ENCODE data around the gene VWF. TPM values are rescaled to one million over a fixed set of nuclear protein-coding genes. Genes with fewer than 3 reads are reported as not detected.

The VWF gene
- total and polyA plus RNA-seq, 2 donors (not counting 3 experiments of a cell fraction or from before 2014, with no cell fraction given): 1,041 to 2,328 TPM

- intact Hi-C loops (cut with micrococcal nuclease): no loop called here
- no peak overlapping the region for H3K9ac ChIP-seq (replicated peaks; ENCODE audit: extremely low read depth, insufficient read depth, low read length)
- TF ChIP-seq POLR2AphosphoS5 (IDR thresholded peaks at IDR 0.05; ENCODE audit: insufficient read depth, low read depth, low read length) (no peak), MYC (IDR thresholded peaks at IDR 0.05; ENCODE audit: low read depth, low read length) (no peak), POLR2A (IDR thresholded peaks at IDR 0.05; ENCODE audit: low read depth, low read length) (no peak), JUN (IDR thresholded peaks at IDR 0.05; ENCODE audit: borderline replicate concordance, insufficient read depth, insufficient read length, low read depth) (no peak), GATA2 (IDR thresholded peaks at IDR 0.05; ENCODE audit: insufficient read depth, insufficient read length, low read depth, low read length) (no peak), CTCF (IDR thresholded peaks at IDR 0.05; ENCODE audit: extremely low read depth in 1 of 2, insufficient read depth in 1 of 2, low read depth in 1 of 2, low read length in 2 of 2) (no peak), FOS (IDR thresholded peaks at IDR 0.05; ENCODE audit: borderline replicate concordance, insufficient read depth, low read length) (no peak), MAX (IDR thresholded peaks at IDR 0.05; ENCODE audit: insufficient read depth, insufficient read length) (no peak), EZH2 (IDR thresholded peaks at IDR 0.05; ENCODE audit: borderline replicate concordance, low read depth, low read length, severe bottlenecking) (no peak)
Measured at GRCh38 chr12:6070472-6071257, 53.8 kb downstream of the VWF start.

More at GRCh38 chr12:6070472-6071257, 53.8 kb downstream of the VWF start:
- FAIRE-seq (no peak), DNase-seq (ENCODE audit: low read depth, low spot score) (no peak)
- Histone ChIP-seq H3K4me2 (ENCODE audit: insufficient read depth, low read length) (no peak overlapping the region), H4K20me1 (replicated peaks; ENCODE audit: control insufficient read depth, extremely low read depth, insufficient read depth, low read length) (no peaks in the 10 kb centered on the region), H3K9me3 (replicated peaks; ENCODE audit: control insufficient read depth, insufficient read depth, low read length) (no peaks in the 10 kb centered on the region), H3K4me3 (replicated peaks in 1 of 3; ENCODE audit: insufficient read depth in 1 of 3, low read depth in 1 of 3, low read length in 3 of 3) (no peak overlapping the region), H3K36me3 (ENCODE audit: control insufficient read depth in 2 of 2, extremely low read depth in 1 of 2, insufficient read depth in 2 of 2, low read length in 2 of 2) (peaks cover 44 to 69% of the 10 kb centered on the region in 2 experiments), H3K9me1 (replicated peaks; ENCODE audit: control insufficient read depth, extremely low read depth, insufficient read depth, low read length) (no peaks in the 10 kb centered on the region), H3K27ac (ENCODE audit: insufficient read depth, low read depth, low read length) (peak overlapping the region; percentile 6), H2AFZ (ENCODE audit: low read depth, low read length) (no peak overlapping the region), H3K4me1 (ENCODE audit: control insufficient read depth, extremely low read depth, insufficient read depth, low read length) (peaks cover 80% of the 10 kb centered on the region), H3K27me3 (ENCODE audit: control insufficient read depth in 2 of 2, insufficient read depth in 2 of 2, low read length in 2 of 2) (no peaks in the 10 kb centered on the region), H3K79me2 (ENCODE audit: control insufficient read depth, insufficient read depth, low read length) (peaks cover 28% of the 10 kb centered on the region)
- ChIA-PET POLR2A (no interaction called here), CTCF (interaction anchor here (1.8 to 2.6 kb wide), 5 partner anchors 12 to 214 kb away, joined by 5 to 16 read pairs (median 8); no protein-coding TSS in a partner anchor)
- dilution Hi-C loops (cut with MboI; ENCODE audit: extremely low pct_ligation_motif_present, low sequenced_read_pairs): no loop called here
- BruUV-seq (replicated peaks): no TSS peak

Measured in endothelial cell of umbilical vein (primary cell).